ENCODE results near the gene APPBP2. TPM values are rescaled to one million over a fixed set of nuclear protein-coding genes. Genes with fewer than 3 reads are reported as not detected.

APPBP2 gene
- polyA plus RNA-seq, 1 donor (not counting 4 experiments of a cell fraction or from before 2014, with no cell fraction given), result 21.1 TPM

GRCh38 chr17:60412701-60413100, 113.3 kb downstream of the APPBP2 start:
- Histone ChIP-seq H3K9me3 (ENCODE audit: control insufficient read depth, low read depth, low read length) (no peaks in the 10 kb centered on the region), H3K27ac (ENCODE audit: control insufficient read depth, insufficient read depth, low read length) (no peak overlapping the region), H3K4me1 (ENCODE audit: control insufficient read depth, extremely low read depth, insufficient read depth, low read length) (no peaks in the 10 kb centered on the region), H2AFZ (ENCODE audit: control insufficient read depth, low read length) (no peak overlapping the region), H3K27me3 (ENCODE audit: control insufficient read depth, extremely low read depth, insufficient read depth, low read length) (no peaks in the 10 kb centered on the region), H3K4me2 (ENCODE audit: control insufficient read depth, extremely low read depth, insufficient read depth, low read depth, low read length) (no peak overlapping the region), H4K20me1 (ENCODE audit: control insufficient read depth, extremely low read depth, insufficient read depth, low read length) (no peaks in the 10 kb centered on the region), H3K4me3 (ENCODE audit: control insufficient read depth in 2 of 3, extremely low read depth in 1 of 3, insufficient read depth in 2 of 3, low read depth in 1 of 3, low read length in 3 of 3) (no peak overlapping the region), H3K79me2 (ENCODE audit: control insufficient read depth, insufficient read depth, low read length) (no peaks in the 10 kb centered on the region), H3K36me3 (ENCODE audit: control insufficient read depth in 2 of 2, extremely low read depth in 1 of 2, insufficient read depth in 2 of 2, low read length in 2 of 2) (no peaks in the 10 kb centered on the region), H3K9ac (ENCODE audit: control insufficient read depth, extremely low read depth, insufficient read depth, low read length) (no peak overlapping the region), H3K9me1 (ENCODE audit: control insufficient read depth, extremely low read depth, insufficient read depth, low read length) (no peaks in the 10 kb centered on the region)
- FAIRE-seq, result no peak
- dilution Hi-C loops (cut with MboI; ENCODE audit: extremely low pct_ligation_motif_present, low sequenced_read_pairs), result no loop called here
- TF ChIP-seq EZH2 (IDR thresholded peaks at IDR 0.05; ENCODE audit: low read length) (no peak), CTCF (optimal IDR thresholded peaks at IDR 0.05 in 1 of 3, IDR thresholded peaks at IDR 0.05 in 1 of 3, conservative IDR thresholded peaks at IDR 0.05 in 1 of 3; ENCODE audit: extremely low read depth in 1 of 3, insufficient read depth in 2 of 3, low read length in 3 of 3) (no peak)
- DNase-seq (ENCODE audit: low read depth, low spot score), result no peak

- no peak for TF ChIP-seq EZH2 (IDR thresholded peaks at IDR 0.05; ENCODE audit: low read length)
- TF ChIP-seq CTCF (optimal IDR thresholded peaks at IDR 0.05 in 1 of 3, IDR thresholded peaks at IDR 0.05 in 1 of 3, conservative IDR thresholded peaks at IDR 0.05 in 1 of 3; ENCODE audit: extremely low read depth in 1 of 3, insufficient read depth in 2 of 3, low read length in 3 of 3), result no peak
- Histone ChIP-seq H3K9me3 (ENCODE audit: control insufficient read depth, low read depth, low read length) (no peaks in the 10 kb centered on the region), H3K9me1 (ENCODE audit: control insufficient read depth, extremely low read depth, insufficient read depth, low read length) (no peaks in the 10 kb centered on the region), H3K79me2 (ENCODE audit: control insufficient read depth, insufficient read depth, low read length) (no peaks in the 10 kb centered on the region), H3K9ac (ENCODE audit: control insufficient read depth, extremely low read depth, insufficient read depth, low read length) (no peak overlapping the region), H3K4me1 (ENCODE audit: control insufficient read depth, extremely low read depth, insufficient read depth, low read length) (no peaks in the 10 kb centered on the region), H3K4me2 (ENCODE audit: control insufficient read depth, extremely low read depth, insufficient read depth, low read depth, low read length) (no peak overlapping the region), H3K36me3 (ENCODE audit: control insufficient read depth in 2 of 2, extremely low read depth in 1 of 2, insufficient read depth in 2 of 2, low read length in 2 of 2) (no peaks in the 10 kb centered on the region), H3K4me3 (ENCODE audit: control insufficient read depth in 2 of 3, extremely low read depth in 1 of 3, insufficient read depth in 2 of 3, low read depth in 1 of 3, low read length in 3 of 3) (no peak overlapping the region), H4K20me1 (ENCODE audit: control insufficient read depth, extremely low read depth, insufficient read depth, low read length) (no peaks in the 10 kb centered on the region), H3K27me3 (ENCODE audit: control insufficient read depth, extremely low read depth, insufficient read depth, low read length) (no peaks in the 10 kb centered on the region), H3K27ac (ENCODE audit: control insufficient read depth, insufficient read depth, low read length) (no peak overlapping the region), H2AFZ (ENCODE audit: control insufficient read depth, low read length) (no peak overlapping the region)
- dilution Hi-C loops (cut with MboI; ENCODE audit: extremely low pct_ligation_motif_present, low sequenced_read_pairs), result no loop called here
- FAIRE-seq (no peak), DNase-seq (ENCODE audit: low read depth, low spot score) (no peak)
Observed at GRCh38 chr17:60410001-60410400, 116.0 kb downstream of the APPBP2 start.

All from keratinocyte (primary cell).